ENCODE results near the gene ROR2. TPM values are rescaled to one million over a fixed set of nuclear protein-coding genes. Genes with fewer than 3 reads are reported as not detected.

Gene ROR2
- total and polyA plus RNA-seq, 2 donors, result 4.5 to 7.1 TPM

GRCh38 chr9:91683269-91683668 lies 266.8 kb downstream of the ROR2 start:
- Histone ChIP-seq H3K27ac (ENCODE audit: low read depth in 1 of 2, low read length in 1 of 2) (no peak overlapping the region), H3K27me3 (ENCODE audit: control insufficient read depth in 2 of 2, insufficient read depth in 1 of 2, low read length in 1 of 2) (no peaks in the 10 kb centered on the region), H3K9me3 (ENCODE audit: control insufficient read depth in 2 of 2, insufficient read depth in 1 of 2, low read length in 1 of 2) (no peaks in the 10 kb centered on the region), H3K36me3 (ENCODE audit: control insufficient read depth in 2 of 2, insufficient read depth in 2 of 2, low read length in 1 of 2) (no peaks in the 10 kb centered on the region), H3K4me3 (ENCODE audit: low read length in 2 of 2) (no peak overlapping the region), H3K4me1 (ENCODE audit: control insufficient read depth in 2 of 2, insufficient read depth in 2 of 2, low read length in 2 of 2) (peaks cover 0 to 6% of the 10 kb centered on the region in 2 donors)
- 89% methylated on average over 1 of the region's 1 CpG for WGBS
- no peak for DNase-seq (ENCODE audit: low read depth in 6 of 9, low spot score in 9 of 9)

GRCh38 chr9:91682806-91683205 lies 267.2 kb downstream of the ROR2 start:
- WGBS, result 95% methylated on average over 6 of the region's 6 CpGs

GRCh38 chr9:91681461-91682305 lies 268.3 kb downstream of the ROR2 start:
- Histone ChIP-seq H3K4me1 (ENCODE audit: control insufficient read depth in 2 of 2, insufficient read depth in 2 of 2, low read length in 2 of 2) (peaks cover 0 to 6% of the 10 kb centered on the region in 2 donors), H3K9me3 (ENCODE audit: control insufficient read depth in 2 of 2, insufficient read depth in 1 of 2, low read length in 1 of 2) (no peaks in the 10 kb centered on the region), H3K4me3 (ENCODE audit: low read length in 2 of 2) (no peak overlapping the region), H3K36me3 (ENCODE audit: control insufficient read depth in 2 of 2, insufficient read depth in 2 of 2, low read length in 1 of 2) (no peaks in the 10 kb centered on the region), H3K27ac (ENCODE audit: low read depth in 1 of 2, low read length in 1 of 2) (no peak overlapping the region), H3K27me3 (ENCODE audit: control insufficient read depth in 2 of 2, insufficient read depth in 1 of 2, low read length in 1 of 2) (no peaks in the 10 kb centered on the region)
- peak; percentile 9 to 72 (median 46) for DNase-seq (ENCODE audit: low read depth in 6 of 9, low spot score in 9 of 9)
- WGBS, result 25% methylated on average over 43 of the region's 43 CpGs

More at GRCh38 chr9:91682806-91683205, 267.2 kb downstream of the ROR2 start:
- no peak overlapping the region for H3K27ac ChIP-seq (ENCODE audit: low read depth in 1 of 2, low read length in 1 of 2)
- H3K4me1 ChIP-seq (ENCODE audit: control insufficient read depth in 2 of 2, insufficient read depth in 2 of 2, low read length in 2 of 2), result peaks cover 0 to 6% of the 10 kb centered on the region in 2 donors
- no peaks in the 10 kb centered on the region for H3K27me3 ChIP-seq (ENCODE audit: control insufficient read depth in 2 of 2, insufficient read depth in 1 of 2, low read length in 1 of 2)
- H3K4me3 ChIP-seq (ENCODE audit: low read length in 2 of 2), result no peak overlapping the region
- H3K36me3 ChIP-seq (ENCODE audit: control insufficient read depth in 2 of 2, insufficient read depth in 2 of 2, low read length in 1 of 2), result no peaks in the 10 kb centered on the region
- H3K9me3 ChIP-seq (ENCODE audit: control insufficient read depth in 2 of 2, insufficient read depth in 1 of 2, low read length in 1 of 2), result no peaks in the 10 kb centered on the region
- DNase-seq (ENCODE audit: low read depth in 6 of 9, low spot score in 9 of 9), result no peak

GRCh38 chr9:91680998-91681397 lies 269.0 kb downstream of the ROR2 start:
- no peak overlapping the region for H3K4me3 ChIP-seq (ENCODE audit: low read length in 2 of 2)
- 93% methylated on average over 15 of the region's 15 CpGs for WGBS
- H3K27ac ChIP-seq (ENCODE audit: low read depth in 1 of 2, low read length in 1 of 2), result no peak overlapping the region
- H3K9me3 ChIP-seq (ENCODE audit: control insufficient read depth in 2 of 2, insufficient read depth in 1 of 2, low read length in 1 of 2), result no peaks in the 10 kb centered on the region
- H3K27me3 ChIP-seq (ENCODE audit: control insufficient read depth in 2 of 2, insufficient read depth in 1 of 2, low read length in 1 of 2), result no peaks in the 10 kb centered on the region
- peaks cover 0 to 6% of the 10 kb centered on the region in 2 donors for H3K4me1 ChIP-seq (ENCODE audit: control insufficient read depth in 2 of 2, insufficient read depth in 2 of 2, low read length in 2 of 2)
- H3K36me3 ChIP-seq (ENCODE audit: control insufficient read depth in 2 of 2, insufficient read depth in 2 of 2, low read length in 1 of 2), result no peaks in the 10 kb centered on the region
- no peak for DNase-seq (ENCODE audit: low read depth in 6 of 9, low spot score in 9 of 9)

GRCh38 chr9:91680106-91680505 lies 269.9 kb downstream of the ROR2 start:
- H3K4me1 ChIP-seq (ENCODE audit: control insufficient read depth in 2 of 2, insufficient read depth in 2 of 2, low read length in 2 of 2), result peaks cover 0 to 6% of the 10 kb centered on the region in 2 donors
- no peak for DNase-seq (ENCODE audit: low read depth in 6 of 9, low spot score in 9 of 9)
- no peaks in the 10 kb centered on the region for H3K36me3 ChIP-seq (ENCODE audit: control insufficient read depth in 2 of 2, insufficient read depth in 2 of 2, low read length in 1 of 2)
- no peaks in the 10 kb centered on the region for H3K27me3 ChIP-seq (ENCODE audit: control insufficient read depth in 2 of 2, insufficient read depth in 1 of 2, low read length in 1 of 2)
- WGBS, result 97% methylated on average over 9 of the region's 9 CpGs
- H3K27ac ChIP-seq (ENCODE audit: low read depth in 1 of 2, low read length in 1 of 2), result no peak overlapping the region
- no peak overlapping the region for H3K4me3 ChIP-seq (ENCODE audit: low read length in 2 of 2)
- no peaks in the 10 kb centered on the region for H3K9me3 ChIP-seq (ENCODE audit: control insufficient read depth in 2 of 2, insufficient read depth in 1 of 2, low read length in 1 of 2)

- DNase-seq (ENCODE audit: low read depth in 6 of 9, low spot score in 9 of 9), result no peak
- peak overlapping the region in 1 of 2 donors; percentile 8 for H3K27ac ChIP-seq (ENCODE audit: low read depth in 1 of 2, low read length in 1 of 2)
- no peaks in the 10 kb centered on the region for H3K9me3 ChIP-seq (ENCODE audit: control insufficient read depth in 2 of 2, insufficient read depth in 1 of 2, low read length in 1 of 2)
- peaks cover 0 to 6% of the 10 kb centered on the region in 2 donors for H3K4me1 ChIP-seq (ENCODE audit: control insufficient read depth in 2 of 2, insufficient read depth in 2 of 2, low read length in 2 of 2)
- H3K27me3 ChIP-seq (ENCODE audit: control insufficient read depth in 2 of 2, insufficient read depth in 1 of 2, low read length in 1 of 2), result no peaks in the 10 kb centered on the region
- WGBS, result 73% methylated on average over 8 of the region's 8 CpGs
- no peaks in the 10 kb centered on the region for H3K36me3 ChIP-seq (ENCODE audit: control insufficient read depth in 2 of 2, insufficient read depth in 2 of 2, low read length in 1 of 2)
- H3K4me3 ChIP-seq (ENCODE audit: low read length in 2 of 2), result no peak overlapping the region
Measured at GRCh38 chr9:91678807-91679580, 271.0 kb downstream of the ROR2 start.

GRCh38 chr9:91677822-91678436 lies 272.1 kb downstream of the ROR2 start:
- no peak overlapping the region for H3K27ac ChIP-seq (ENCODE audit: low read depth in 1 of 2, low read length in 1 of 2)
- H3K9me3 ChIP-seq (ENCODE audit: control insufficient read depth in 2 of 2, insufficient read depth in 1 of 2, low read length in 1 of 2), result no peaks in the 10 kb centered on the region
- H3K4me1 ChIP-seq (ENCODE audit: control insufficient read depth in 2 of 2, insufficient read depth in 2 of 2, low read length in 2 of 2), result peaks cover 0 to 6% of the 10 kb centered on the region in 2 donors
- 89% methylated on average over 5 of the region's 5 CpGs for WGBS
- H3K27me3 ChIP-seq (ENCODE audit: control insufficient read depth in 2 of 2, insufficient read depth in 1 of 2, low read length in 1 of 2), result no peaks in the 10 kb centered on the region
- H3K4me3 ChIP-seq (ENCODE audit: low read length in 2 of 2), result no peak overlapping the region
- H3K36me3 ChIP-seq (ENCODE audit: control insufficient read depth in 2 of 2, insufficient read depth in 2 of 2, low read length in 1 of 2), result no peaks in the 10 kb centered on the region
- DNase-seq (ENCODE audit: low read depth in 6 of 9, low spot score in 9 of 9), result no peak

GRCh38 chr9:91677331-91677730 lies 272.7 kb downstream of the ROR2 start:
- H3K27ac ChIP-seq (ENCODE audit: low read depth in 1 of 2, low read length in 1 of 2), result no peak overlapping the region
- H3K9me3 ChIP-seq (ENCODE audit: control insufficient read depth in 2 of 2, insufficient read depth in 1 of 2, low read length in 1 of 2), result no peaks in the 10 kb centered on the region
- peaks cover 0 to 6% of the 10 kb centered on the region in 2 donors for H3K4me1 ChIP-seq (ENCODE audit: control insufficient read depth in 2 of 2, insufficient read depth in 2 of 2, low read length in 2 of 2)
- WGBS, result 71% methylated on average over 3 of the region's 3 CpGs
- H3K4me3 ChIP-seq (ENCODE audit: low read length in 2 of 2), result no peak overlapping the region
- no peaks in the 10 kb centered on the region for H3K27me3 ChIP-seq (ENCODE audit: control insufficient read depth in 2 of 2, insufficient read depth in 1 of 2, low read length in 1 of 2)
- no peaks in the 10 kb centered on the region for H3K36me3 ChIP-seq (ENCODE audit: control insufficient read depth in 2 of 2, insufficient read depth in 2 of 2, low read length in 1 of 2)
- DNase-seq (ENCODE audit: low read depth in 6 of 9, low spot score in 9 of 9), result no peak

- no peak for DNase-seq (ENCODE audit: low read depth in 6 of 9, low spot score in 9 of 9)
- Histone ChIP-seq H3K4me1 (ENCODE audit: control insufficient read depth in 2 of 2, insufficient read depth in 2 of 2, low read length in 2 of 2) (peaks cover 0 to 6% of the 10 kb centered on the region in 2 donors), H3K27ac (ENCODE audit: low read depth in 1 of 2, low read length in 1 of 2) (no peak overlapping the region), H3K9me3 (ENCODE audit: control insufficient read depth in 2 of 2, insufficient read depth in 1 of 2, low read length in 1 of 2) (no peaks in the 10 kb centered on the region), H3K27me3 (ENCODE audit: control insufficient read depth in 2 of 2, insufficient read depth in 1 of 2, low read length in 1 of 2) (no peaks in the 10 kb centered on the region), H3K36me3 (ENCODE audit: control insufficient read depth in 2 of 2, insufficient read depth in 2 of 2, low read length in 1 of 2) (no peaks in the 10 kb centered on the region), H3K4me3 (ENCODE audit: low read length in 2 of 2) (no peak overlapping the region)
- 93% methylated on average over 1 of the region's 1 CpG for WGBS
Measured at GRCh38 chr9:91676046-91676445, 274.0 kb downstream of the ROR2 start.
